Activated CD8-positive, alpha-beta memory T cell treated with anti-CD3 and anti-CD28 coated beads, Interleukin-2, amount 50 U/mL, for 24 hours (primary cell): ENCODE measurements around the gene CUBN.

Experiments
- DNase-seq: peaks from one replicate; pipeline ENCODE4 v3.0.0-alpha.2; 2020; ENCODE audit errors: extremely low read depth

CUBN gene

GRCh38 chr10:16822726-16823360, 306.8 kb downstream of the CUBN start:
- DNase-seq, result no peak

- DNase-seq, result no peak
These were observed 307.6 kb downstream of the CUBN start for GRCh38 chr10:16822027-16822426.

- DNase-seq, result no peak
These were observed 309.2 kb downstream of the CUBN start for GRCh38 chr10:16820421-16820820.

GRCh38 chr10:16820018-16820417, 309.6 kb downstream of the CUBN start:
- no peak for DNase-seq

- no peak for DNase-seq
These were observed 310.2 kb downstream of the CUBN start for GRCh38 chr10:16819436-16819835.

- DNase-seq, result no peak
These were observed 310.6 kb downstream of the CUBN start for GRCh38 chr10:16819026-16819425.

- DNase-seq, result peak; percentile 100
These were observed 312.2 kb downstream of the CUBN start, which contains the start of gene RSU1 for GRCh38 chr10:16817125-16818019. TSS of gene RSU1 (minus strand) at chr10:16817424. CDS start at chr10:16817081, 343 bp downstream.

GRCh38 chr10:16816830-16817124, 312.8 kb downstream of the CUBN start:
- no peak for DNase-seq

- DNase-seq, result no peak
These were observed 313.4 kb downstream of the CUBN start for GRCh38 chr10:16816171-16816570.

GRCh38 chr10:16814012-16814411, 315.6 kb downstream of the CUBN start:
- DNase-seq, result no peak

- DNase-seq, result no peak
These were observed 316.9 kb downstream of the CUBN start for GRCh38 chr10:16812676-16813075.

- DNase-seq, result no peak
These were observed 317.8 kb downstream of the CUBN start for GRCh38 chr10:16811765-16812164.

- DNase-seq, result no peak
These were observed 318.3 kb downstream of the CUBN start for GRCh38 chr10:16811292-16811691.

- DNase-seq, result no peak
These were observed 320.4 kb downstream of the CUBN start for GRCh38 chr10:16809074-16809718.

GRCh38 chr10:16804123-16804522, 325.5 kb downstream of the CUBN start:
- DNase-seq, result no peak

GRCh38 chr10:16803464-16803863, 326.1 kb downstream of the CUBN start:
- no peak for DNase-seq

GRCh38 chr10:16799621-16800020, 330.0 kb downstream of the CUBN start:
- DNase-seq, result no peak

GRCh38 chr10:16798571-16798970, 331.0 kb downstream of the CUBN start:
- no peak for DNase-seq

- DNase-seq, result no peak
These were observed 334.1 kb downstream of the CUBN start for GRCh38 chr10:16795410-16796073.

- DNase-seq, result no peak
These were observed 335.6 kb downstream of the CUBN start for GRCh38 chr10:16794005-16794404.

- no peak for DNase-seq
These were observed 336.9 kb downstream of the CUBN start for GRCh38 chr10:16792675-16793074.

- no peak for DNase-seq
These were observed 339.8 kb downstream of the CUBN start for GRCh38 chr10:16789765-16790164.
